A673 (cell line): ENCODE results near the gene CATSPERE. TPM values are rescaled to one million over a fixed set of nuclear protein-coding genes. Genes with fewer than 3 reads are reported as not detected.
A peak's percentile ranks its signal among the peaks of the same experiment; 100 is the strongest.

Experiments
- BruUV-seq: library from RNA; stranded (reverse); fragments of 400-500 nt; replicated peaks from 2 replicates; lab custom pipeline; 2021; lab: Mats Ljungman, UMichigan
- CTCF ChIA-PET: fragments of 300-600 bp; sonication (Branson Sonifier 250); formaldehyde crosslinking; loops from one replicate; lab custom pipeline; 2022; ENCODE audit warnings: antibody characterized with exemption; lab: Charles Lee
- POLR2A ChIA-PET: fragments of 300-600 bp; sonication (Branson Sonifier 250); formaldehyde crosslinking; loops from one replicate; lab custom pipeline; 2022; ENCODE audit warnings: antibody characterized with exemption; ENCODE audit not compliant: low non-redundant PET; lab: Charles Lee
- DNase-seq: peaks from one replicate; pipeline ENCODE4 v3.0.0-alpha.2; 2015; ENCODE audit warnings: low spot score
- H3K27ac ChIP-seq: fragments of 200-600 bp; sonication (generic); 2 replicates; pipeline ENCODE4 v1.5.1; 2016; ENCODE audit warnings: mixed run types, low read depth, mild to moderate bottlenecking, mixed read lengths, antibody characterized with exemption, low read length; ENCODE audit not compliant: poor library complexity, severe bottlenecking
- H3K27me3 ChIP-seq: fragments of 200-600 bp; sonication (generic); replicated peaks from 2 replicates; pipeline ENCODE4 v1.6.1; 2017; ENCODE audit warnings: mixed run types, low read depth, mild to moderate bottlenecking, mixed read lengths, antibody characterized with exemption, low read length; ENCODE audit not compliant: insufficient read depth, poor library complexity
- H3K36me3 ChIP-seq: fragments of 200-600 bp; sonication (generic); 2 replicates; pipeline ENCODE4 v1.6.1; 2016; ENCODE audit warnings: mixed run types, mild to moderate bottlenecking, mixed read lengths, antibody characterized with exemption, low read length; ENCODE audit not compliant: insufficient read depth, poor library complexity, severe bottlenecking
- H3K4me1 ChIP-seq: fragments of 200-600 bp; sonication (generic); 2 replicates; pipeline ENCODE4 v1.6.1; 2017; ENCODE audit warnings: mixed run types, mild to moderate bottlenecking, mixed read lengths, antibody characterized with exemption, low read length; ENCODE audit not compliant: insufficient read depth, poor library complexity, severe bottlenecking
- H3K4me3 ChIP-seq: fragments of 200-600 bp; sonication (generic); 2 replicates; pipeline ENCODE4 v1.5.1; 2016; ENCODE audit warnings: low read depth, mixed run types, mild to moderate bottlenecking, mixed read lengths, low read length; ENCODE audit not compliant: poor library complexity, severe bottlenecking
- H3K9me3 ChIP-seq: fragments of 200-600 bp; sonication (generic); 2 replicates; pipeline ENCODE4 v1.6.1; 2016; ENCODE audit warnings: mixed run types, low read depth, mild to moderate bottlenecking, mixed read lengths, antibody characterized with exemption, low read length; ENCODE audit not compliant: poor library complexity, severe bottlenecking
- EZH2 ChIP-seq: fragments of 200-600 bp; sonication (generic); IDR thresholded peaks from 2 replicates; pipeline ENCODE4 v1.6.1; 2017; ENCODE audit warnings: borderline replicate concordance, low read depth, mild to moderate bottlenecking, mixed read lengths, antibody characterized with exemption, low read length; ENCODE audit not compliant: poor library complexity, severe bottlenecking
- intact Hi-C: fragments of 100-400 bp; cut with micrococcal nuclease; formaldehyde crosslinking; loops from one replicate; pipeline ENCODE4 v1.10.0; 2022; ENCODE audit not compliant: unreplicated experiment
- total RNA-seq: library from RNA; stranded (reverse); gene quantifications from 2 replicates; pipeline ENCODE4 v1.2.3, GENCODE V29; 2021
- TF ChIP-seq, protein P1 (sequence below): fragments of 300-800, 200-600 bp; sonication (generic); conservative IDR thresholded peaks from 2 replicates; pipeline ENCODE4 v1.5.1; 2017; ENCODE audit warnings: low read depth, mild to moderate bottlenecking, antibody characterized with exemption, low read length, moderate library complexity, mixed read lengths

CATSPERE gene
- total RNA-seq, 1 experiment from 2014 or later: 0.45 TPM

DNA sequence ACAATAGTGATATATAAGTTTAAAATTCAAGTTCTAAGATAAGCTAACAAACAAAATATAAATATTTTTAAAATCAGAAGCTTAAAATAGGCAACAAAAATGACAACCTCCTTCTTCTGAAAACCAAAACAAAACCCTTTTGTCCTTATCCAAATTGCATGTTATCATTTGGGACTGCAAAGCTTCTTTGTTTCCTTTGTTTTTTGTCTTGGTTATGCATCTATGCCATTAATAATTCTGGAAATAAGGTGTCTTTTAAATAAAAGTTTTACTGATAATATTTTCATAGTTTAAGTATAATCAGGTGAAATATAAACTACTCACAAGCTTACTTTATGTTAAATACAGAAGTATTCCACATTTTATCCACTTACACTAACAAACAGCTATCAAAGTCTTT lies 29.9 kb upstream of the CATSPERE start:
- no peak for DNase-seq
- no peaks in the 10 kb centered on the region for H3K9me3 ChIP-seq
- intact Hi-C loops: no loop called here
- H3K4me3 ChIP-seq: no peak overlapping the region
- peak overlapping the region; percentile 0 for H3K27ac ChIP-seq
- H3K4me1 ChIP-seq: peaks cover 5% of the 10 kb centered on the region
- CTCF ChIA-PET: no interaction called here
- POLR2A ChIA-PET: no interaction called here
- TF ChIP-seq, protein P1, sequence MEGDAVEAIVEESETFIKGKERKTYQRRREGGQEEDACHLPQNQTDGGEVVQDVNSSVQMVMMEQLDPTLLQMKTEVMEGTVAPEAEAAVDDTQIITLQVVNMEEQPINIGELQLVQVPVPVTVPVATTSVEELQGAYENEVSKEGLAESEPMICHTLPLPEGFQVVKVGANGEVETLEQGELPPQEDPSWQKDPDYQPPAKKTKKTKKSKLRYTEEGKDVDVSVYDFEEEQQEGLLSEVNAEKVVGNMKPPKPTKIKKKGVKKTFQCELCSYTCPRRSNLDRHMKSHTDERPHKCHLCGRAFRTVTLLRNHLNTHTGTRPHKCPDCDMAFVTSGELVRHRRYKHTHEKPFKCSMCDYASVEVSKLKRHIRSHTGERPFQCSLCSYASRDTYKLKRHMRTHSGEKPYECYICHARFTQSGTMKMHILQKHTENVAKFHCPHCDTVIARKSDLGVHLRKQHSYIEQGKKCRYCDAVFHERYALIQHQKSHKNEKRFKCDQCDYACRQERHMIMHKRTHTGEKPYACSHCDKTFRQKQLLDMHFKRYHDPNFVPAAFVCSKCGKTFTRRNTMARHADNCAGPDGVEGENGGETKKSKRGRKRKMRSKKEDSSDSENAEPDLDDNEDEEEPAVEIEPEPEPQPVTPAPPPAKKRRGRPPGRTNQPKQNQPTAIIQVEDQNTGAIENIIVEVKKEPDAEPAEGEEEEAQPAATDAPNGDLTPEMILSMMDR: no peak
- no peak for TF ChIP-seq EZH2
- no TSS peak for BruUV-seq
- H3K36me3 ChIP-seq: peaks cover 20% of the 10 kb centered on the region
- no peaks in the 10 kb centered on the region for H3K27me3 ChIP-seq

DNA sequence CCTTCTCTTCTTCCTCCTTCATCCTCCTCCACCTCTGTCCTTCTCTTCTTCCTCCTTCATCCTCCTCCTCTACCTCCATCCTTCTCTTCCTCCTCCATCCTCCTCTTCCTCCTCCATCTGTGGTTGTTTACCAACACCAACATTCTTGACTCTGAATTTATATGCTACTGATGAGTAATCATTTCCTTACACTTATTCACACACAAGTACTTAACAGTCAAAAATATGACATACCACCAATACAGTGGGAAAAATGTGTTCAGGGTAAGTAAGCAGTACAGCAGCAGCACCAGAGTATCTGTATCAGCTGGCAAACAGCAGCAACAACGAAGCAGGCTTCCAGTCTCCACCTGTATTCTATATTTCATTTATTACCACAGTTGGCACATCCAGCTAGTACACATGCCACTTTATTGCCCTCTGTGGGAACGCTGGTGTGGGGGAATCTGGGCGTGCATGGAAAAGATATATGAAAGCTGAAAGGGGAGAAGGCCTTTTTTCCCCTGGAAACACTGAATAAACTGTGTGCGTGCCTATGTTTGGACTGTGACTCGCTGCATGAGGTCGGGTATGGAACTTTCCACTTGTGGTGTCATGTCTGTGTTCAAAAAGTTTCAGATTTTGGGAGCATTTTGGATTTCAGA lies 25.4 kb upstream of the CATSPERE start:
- CTCF ChIA-PET: no interaction called here

DNA sequence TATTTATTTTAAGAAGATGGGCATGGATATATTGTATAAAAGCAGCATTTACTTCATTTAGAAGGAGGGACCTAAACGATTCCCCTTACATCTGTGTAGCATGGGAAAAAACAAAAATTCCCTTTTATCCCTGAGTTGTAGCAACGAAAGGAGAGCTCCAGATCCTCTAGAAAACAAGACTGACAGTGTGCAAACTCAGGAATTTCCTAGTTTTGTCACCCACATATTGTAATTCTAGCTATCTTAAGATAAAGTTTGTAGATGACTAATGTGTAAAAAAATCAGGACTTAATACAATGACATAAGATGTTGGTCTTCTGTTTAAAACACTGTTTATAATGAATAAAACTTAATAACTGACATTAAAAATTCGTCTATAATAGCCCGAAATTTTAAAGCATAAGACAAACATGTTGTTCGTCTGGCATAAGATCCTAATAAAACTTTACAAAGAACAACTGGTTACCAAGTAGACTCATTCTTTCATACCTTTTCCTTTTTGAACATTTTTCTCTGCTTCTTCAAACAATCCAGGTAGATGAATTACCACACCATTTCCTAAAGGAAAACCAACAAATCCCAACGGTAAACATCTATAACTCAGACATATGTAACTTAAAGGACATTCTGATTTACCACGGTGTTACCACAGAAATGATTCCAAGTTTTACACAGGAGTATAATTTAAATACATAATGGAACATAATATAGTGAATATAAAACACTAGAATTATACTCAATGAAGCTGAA lies 24.6 kb upstream of the CATSPERE start:
- intact Hi-C loops: no loop called here
- no peak overlapping the region for H3K27ac ChIP-seq

More for the DNA sequence above, 25.4 kb upstream of the CATSPERE start:
- TF ChIP-seq EZH2: no peak
- TF ChIP-seq, protein P1: no peak
- POLR2A ChIA-PET: no interaction called here
- no peak overlapping the region for H3K4me3 ChIP-seq
- H3K27me3 ChIP-seq: no peaks in the 10 kb centered on the region
- DNase-seq: no peak
- H3K4me1 ChIP-seq: peaks cover 25% of the 10 kb centered on the region
- no TSS peak for BruUV-seq
- intact Hi-C loops: no loop called here
- H3K36me3 ChIP-seq: peaks cover 21% of the 10 kb centered on the region
- no peaks in the 10 kb centered on the region for H3K9me3 ChIP-seq
- H3K27ac ChIP-seq: no peak overlapping the region

More for the DNA sequence above, 24.6 kb upstream of the CATSPERE start:
- Histone ChIP-seq H3K4me1 (peaks cover 25% of the 10 kb centered on the region), H3K27me3 (no peaks in the 10 kb centered on the region), H3K9me3 (no peaks in the 10 kb centered on the region), H3K4me3 (no peak overlapping the region), H3K36me3 (peaks cover 18% of the 10 kb centered on the region)
- POLR2A ChIA-PET: no interaction called here
- CTCF ChIA-PET: no interaction called here
- DNase-seq: no peak
- no TSS peak for BruUV-seq
- TF ChIP-seq, protein P1: no peak
- TF ChIP-seq EZH2: no peak
